Epithelial cell of proximal tubule (primary cell): ENCODE data around the gene ANAPC1. TPM values are rescaled to one million over a fixed set of nuclear protein-coding genes. Genes with fewer than 3 reads are reported as not detected.
"Not testable (repeated sequence)": the region's sequence is repeated elsewhere in the genome, so short reads cannot be mapped to it uniquely, and the experiment has no call there.

Experiments used
- DNase-seq: peaks from one replicate; pipeline ENCODE4 v3.0.0-alpha.2; 2011; ENCODE audit warnings: low read depth
- H3K4me3 ChIP-seq: 2 replicates; pipeline ENCODE4 v1.5.1; 2011; ENCODE audit warnings: low read depth, mild to moderate bottlenecking, low read length
- CTCF ChIP-seq: conservative IDR thresholded peaks from 2 replicates; pipeline ENCODE4 v1.5.1; 2012; ENCODE audit warnings: low read depth, mild to moderate bottlenecking, low read length
- total RNA-seq: library from RNA; depleted of rRNA; stranded (reverse); fragments of >200 nt; gene quantifications from 2 replicates; pipeline ENCODE4 v1.2.3, GENCODE V29; 2015

ANAPC1 gene
- total RNA-seq, 1 donor from 2014 or later = 49.2 TPM

DNA sequence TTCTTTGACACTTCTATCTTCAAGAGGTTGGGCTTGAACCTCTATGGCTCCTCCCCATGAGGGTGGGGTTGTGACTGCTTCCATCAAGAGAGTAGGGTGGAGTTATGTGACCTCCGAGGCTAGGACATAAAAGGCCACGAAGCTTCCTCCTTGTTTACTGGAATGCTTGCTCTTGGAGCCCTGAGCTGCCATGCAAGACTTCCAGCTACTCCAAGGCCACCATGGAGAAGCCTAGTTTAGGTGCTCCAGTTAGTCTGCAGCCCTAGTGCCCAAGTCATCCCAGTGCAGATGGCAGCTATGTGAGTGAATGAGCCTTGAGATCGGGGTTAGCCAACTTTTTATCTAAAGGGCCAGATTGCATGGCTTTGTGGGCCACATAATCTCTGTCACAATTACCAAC, 12.0 kb upstream of the ANAPC1 start:
- H3K4me3 ChIP-seq = no peak overlapping the region
- TF ChIP-seq CTCF = no peak
- DNase-seq = no peak

DNA sequence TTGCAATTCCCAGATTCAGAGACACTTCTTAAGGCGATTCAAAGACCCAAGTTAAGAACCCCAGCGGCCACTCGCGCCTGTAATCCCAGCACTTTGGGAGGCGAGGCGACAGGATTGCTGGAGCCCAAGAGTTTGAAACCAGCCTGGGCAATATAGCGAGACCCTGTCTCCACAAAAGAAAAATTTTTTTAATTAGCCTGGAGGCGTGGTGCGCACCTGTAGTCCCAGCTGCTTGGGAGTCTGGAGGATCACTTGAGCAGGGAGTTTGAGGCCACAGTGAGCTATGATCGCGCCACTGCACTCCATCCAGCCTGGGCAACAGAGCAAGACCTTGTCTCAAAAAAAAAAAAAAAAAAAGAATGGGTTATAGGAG, 585 bp upstream of the ANAPC1 start:
- H3K4me3 ChIP-seq = peak overlapping the region; percentile 98
- no peak for TF ChIP-seq CTCF
- DNase-seq = no peak

DNA sequence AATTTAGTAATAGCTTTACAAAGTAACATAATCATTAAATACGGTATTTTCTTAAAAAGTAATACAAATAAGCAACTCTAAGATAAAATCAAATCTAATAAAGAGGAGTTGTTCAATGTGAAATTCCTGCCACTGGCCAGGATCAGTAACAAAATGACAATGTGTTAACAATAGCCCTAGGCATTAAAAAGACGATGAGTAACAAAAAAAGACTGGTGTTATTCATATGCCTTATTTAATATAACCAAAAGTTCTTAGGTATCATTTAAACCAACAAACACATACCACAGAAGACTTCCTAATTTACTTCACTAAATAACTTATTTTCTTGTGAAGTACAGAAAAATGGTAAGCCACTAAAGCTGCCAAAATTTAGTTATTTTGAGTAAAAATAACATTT, 11.2 kb downstream of the ANAPC1 start:
- H3K4me3 ChIP-seq, DNase-seq: not testable (repeated sequence)

GRCh38 chr2:111865124-111865523, 18.9 kb downstream of the ANAPC1 start:
- H3K4me3 ChIP-seq, DNase-seq: not testable (repeated sequence)

DNA sequence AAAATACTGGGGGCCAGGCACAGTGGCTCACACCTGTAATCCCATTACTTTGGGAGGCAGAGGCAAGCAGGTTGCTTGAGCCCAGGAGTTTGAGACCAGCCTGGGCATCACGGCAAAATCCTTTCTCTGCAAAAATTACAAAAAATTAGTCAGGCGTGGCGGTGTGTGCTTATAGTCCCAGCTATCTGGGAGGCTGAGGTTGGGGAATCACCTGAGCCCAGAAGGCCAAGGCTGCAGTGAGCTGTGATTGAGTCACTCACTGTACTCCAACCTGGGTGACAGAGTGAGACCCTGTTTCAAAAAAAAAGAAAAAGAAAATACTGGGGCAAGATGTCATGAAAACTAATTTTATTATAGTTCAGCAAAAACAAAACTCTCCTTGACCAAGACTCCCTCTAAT, 24.0 kb downstream of the ANAPC1 start:
- peak; percentile 31 for DNase-seq

DNA sequence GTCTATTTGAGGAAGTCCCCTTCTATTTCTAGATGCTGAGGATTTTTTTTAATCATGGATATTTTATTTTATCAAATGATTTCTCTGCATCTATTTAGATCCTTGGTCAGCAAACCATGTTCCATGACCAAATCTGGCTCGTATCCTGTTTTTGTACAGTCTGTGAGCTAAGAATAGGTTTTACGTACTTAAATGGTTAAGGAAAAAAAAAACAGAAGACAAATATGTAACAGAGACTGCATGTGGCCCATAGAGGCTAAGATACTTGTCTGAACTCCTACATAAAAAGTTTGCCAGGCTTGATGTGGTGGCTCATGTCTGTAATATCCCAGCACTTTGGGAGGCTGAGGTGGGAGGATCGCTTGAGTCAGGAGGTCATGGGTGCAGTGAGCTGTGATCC, 31.4 kb downstream of the ANAPC1 start:
- not testable (repeated sequence) for H3K4me3 ChIP-seq, DNase-seq

More for the DNA sequence above, 24.0 kb downstream of the ANAPC1 start:
- H3K4me3 ChIP-seq = not testable (repeated sequence)

- DNase-seq, H3K4me3 ChIP-seq: not testable (repeated sequence)
- TF ChIP-seq CTCF = peak; percentile 52
These were observed 33.3 kb downstream of the ANAPC1 start for GRCh38 chr2:111850646-111851045.

DNA sequence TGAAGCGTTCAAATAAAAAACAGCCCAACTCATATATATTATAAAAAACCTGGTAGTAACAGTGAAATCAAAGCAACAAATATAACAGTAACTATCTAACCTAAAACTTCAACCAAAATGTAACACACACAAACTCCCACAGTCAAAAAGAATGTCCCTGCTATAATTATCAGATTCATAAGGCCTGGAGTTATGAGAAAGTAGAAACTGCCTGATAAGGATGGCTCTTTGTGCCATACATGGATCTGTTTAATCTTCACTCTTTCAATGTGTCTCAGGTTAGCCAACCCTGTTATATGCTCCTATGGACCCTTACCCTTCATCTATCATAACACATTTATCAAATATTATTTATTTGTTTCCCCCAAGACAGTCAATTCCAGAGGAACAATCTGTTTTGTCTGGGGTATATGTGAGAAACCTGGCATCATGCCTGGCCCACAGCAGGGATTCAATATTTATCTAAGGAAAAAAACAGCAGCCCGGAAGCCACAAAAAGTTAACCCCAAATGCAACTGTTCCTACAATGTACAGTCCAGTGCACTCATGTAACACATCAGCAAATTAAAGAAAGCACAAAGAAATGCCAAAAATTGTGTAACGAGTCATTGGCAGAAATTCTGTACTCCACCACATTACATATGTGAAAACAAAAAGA, 44.2 kb downstream of the ANAPC1 start:
- DNase-seq, H3K4me3 ChIP-seq: not testable (repeated sequence)

- DNase-seq, H3K4me3 ChIP-seq: not testable (repeated sequence)
These were observed 45.0 kb downstream of the ANAPC1 start for GRCh38 chr2:111838992-111839391.

DNA sequence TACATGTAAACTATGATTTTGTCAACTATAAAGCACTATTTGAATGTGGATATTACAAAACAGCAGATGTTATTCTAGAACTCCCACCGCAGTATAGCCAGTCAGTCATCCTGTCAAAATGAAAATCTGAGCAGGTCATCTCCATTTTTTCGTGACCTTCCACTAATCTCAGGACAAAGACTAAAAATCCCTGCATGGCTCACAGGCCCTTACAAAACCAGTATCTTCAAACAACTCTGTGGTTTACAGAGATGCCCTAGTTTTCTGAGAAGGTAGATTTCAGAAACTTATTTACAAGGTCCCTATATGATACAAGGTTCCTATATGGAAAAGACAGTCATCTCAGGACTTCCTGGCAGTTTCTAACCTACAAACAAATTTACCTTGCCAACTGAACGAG, 49.8 kb downstream of the ANAPC1 start:
- not testable (repeated sequence) for DNase-seq, H3K4me3 ChIP-seq

DNA sequence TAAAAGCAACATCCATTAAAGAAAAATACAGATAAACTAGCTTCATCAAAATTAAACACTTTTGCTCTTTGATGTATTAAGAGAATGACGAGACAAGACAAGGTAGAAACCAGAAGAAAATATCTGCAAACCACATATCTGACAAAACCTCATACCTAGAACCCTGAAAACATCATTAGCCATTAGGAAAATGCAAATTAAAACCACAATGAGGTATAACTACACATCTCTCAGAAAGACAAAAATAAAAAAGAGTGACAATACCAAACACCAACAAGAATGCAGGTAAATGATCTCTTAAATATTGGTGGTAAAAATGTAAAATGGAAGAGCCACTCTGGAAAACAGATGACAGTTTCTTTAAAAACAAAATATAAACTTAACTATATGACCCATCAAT, 53.5 kb downstream of the ANAPC1 start:
- not testable (repeated sequence) for DNase-seq, H3K4me3 ChIP-seq

DNA sequence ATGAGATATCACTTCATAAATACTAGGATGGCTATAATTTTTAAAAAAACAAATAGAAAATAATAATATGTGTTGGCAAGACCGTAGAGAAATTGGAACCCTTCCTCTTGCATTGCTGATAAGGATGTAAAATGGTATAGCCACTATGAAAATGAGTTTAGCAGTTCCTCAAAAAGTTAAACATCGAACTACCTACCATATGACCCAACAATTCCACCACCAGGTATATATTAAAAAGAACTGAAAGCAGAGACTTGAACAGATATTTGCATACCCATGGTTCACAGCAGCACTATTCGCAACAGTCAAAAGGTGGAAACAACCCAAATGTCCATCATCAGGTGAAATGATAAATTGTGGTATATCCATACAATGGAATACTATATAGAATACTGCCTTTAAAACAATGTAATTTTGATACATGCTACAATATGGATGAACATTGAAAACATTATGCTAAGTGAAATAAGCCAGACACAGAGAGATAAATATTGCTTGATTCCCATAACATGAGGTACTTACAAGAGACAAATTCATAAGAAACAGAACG, 55.7 kb downstream of the ANAPC1 start:
- not testable (repeated sequence) for H3K4me3 ChIP-seq, DNase-seq

DNA sequence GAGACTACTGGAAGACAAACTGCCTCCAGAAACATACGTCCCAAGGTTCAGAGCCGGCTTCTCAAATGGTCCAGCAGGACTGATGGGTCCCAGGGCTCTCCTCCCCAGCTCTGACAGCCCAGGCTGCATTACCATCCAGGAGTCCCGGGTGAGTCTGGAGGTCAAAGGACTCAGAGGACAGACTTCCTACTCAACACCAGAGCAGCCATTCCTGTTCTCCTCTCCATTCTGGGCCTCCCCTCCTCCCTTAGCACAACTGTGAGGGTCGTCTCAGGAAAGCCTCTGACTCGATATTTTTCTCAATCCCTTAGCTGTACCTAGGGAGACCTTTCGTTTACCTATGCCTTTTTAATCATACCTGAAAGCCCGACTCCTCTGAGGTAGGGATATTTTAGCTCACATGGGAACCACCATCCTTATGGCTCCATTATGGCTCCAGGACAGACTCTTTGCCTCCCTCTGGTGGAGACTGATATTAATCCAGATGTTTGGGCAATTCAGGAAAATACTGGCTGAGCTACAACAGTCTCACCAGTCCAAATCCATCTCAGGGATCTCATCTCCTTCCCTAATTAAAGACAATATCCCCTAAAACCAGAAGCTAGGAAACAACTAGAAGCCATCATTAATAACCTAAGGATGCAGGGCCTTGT, 70.9 kb downstream of the ANAPC1 start:
- DNase-seq, H3K4me3 ChIP-seq: not testable (repeated sequence)

GRCh38 chr2:111790633-111791032, 93.4 kb downstream of the ANAPC1 start:
- not testable (repeated sequence) for H3K4me3 ChIP-seq, DNase-seq

GRCh38 chr2:111784081-111784480, 99.9 kb downstream of the ANAPC1 start:
- H3K4me3 ChIP-seq, DNase-seq: not testable (repeated sequence)

DNA sequence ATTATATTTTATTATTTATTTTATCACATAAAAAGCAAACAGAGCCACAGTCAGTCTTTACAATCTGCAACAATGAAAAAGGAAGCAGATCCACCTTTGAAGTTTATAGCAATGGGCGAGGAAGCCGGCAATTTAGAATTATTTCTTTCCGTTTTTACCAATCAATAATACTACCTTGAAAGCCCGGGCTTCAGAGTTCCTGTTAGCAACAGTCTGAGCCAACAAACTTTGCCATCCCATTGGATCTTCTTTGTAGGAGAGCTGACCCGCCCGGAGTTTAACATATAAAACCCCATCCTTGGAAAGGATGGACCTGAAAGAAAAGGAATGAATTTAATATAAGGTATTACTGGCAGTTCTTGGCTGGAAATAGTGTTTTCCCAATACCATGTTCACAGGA, 101.8 kb downstream of the ANAPC1 start:
- not testable (repeated sequence) for H3K4me3 ChIP-seq, DNase-seq
